K562 (cell line): Measurements from ENCODE around the gene HCFC1R1. TPM values are rescaled to one million over a fixed set of nuclear protein-coding genes. Genes with fewer than 3 reads are reported as not detected.

Experiments
- ARHGAP35 ChIP-seq: fragments of 450-650 bp; IDR thresholded peaks from 2 replicates; pipeline ENCODE4 v1.6.1; 2018; ENCODE audit not compliant: partially characterized antibody
- DEAF1 ChIP-seq: fragments of 450-650 bp; formaldehyde crosslinking; IDR thresholded peaks from 2 replicates; pipeline ENCODE4 v1.4.0; 2020; ENCODE audit warnings: mild to moderate bottlenecking, moderate library complexity
- FOXJ2 ChIP-seq: fragments of 200-800 bp; sonication (Bioruptor generic); IDR thresholded peaks from 2 replicates; pipeline ENCODE4 v1.6.1; 2016; ENCODE audit warnings: missing genetic modification characterization, missing compliant biosample characterization
- HDGF ChIP-seq: fragments of 450-650 bp; IDR thresholded peaks from 2 replicates; pipeline ENCODE4 v1.6.1; 2016
- HOXB6 ChIP-seq: fragments of 250-450 bp; sonication (Bioruptor Pico); IDR thresholded peaks from 2 replicates; pipeline ENCODE4 v1.5.1; 2022; ENCODE audit warnings: mild to moderate bottlenecking, borderline replicate concordance
- HSF4 ChIP-seq: fragments of 250-450 bp; sonication (Bioruptor Pico); IDR thresholded peaks from 2 replicates; pipeline ENCODE4 v2.1.2; 2022; ENCODE audit warnings: mild to moderate bottlenecking, moderate library complexity, borderline replicate concordance
- JUND ChIP-seq, 2 experiments: IDR thresholded peaks; 2 replicates in 1 of 2; 3 replicates in 1 of 2; pipeline ENCODE4 v1.6.1; 2011; ENCODE audit warnings: borderline replicate concordance in 2 of 2, low read depth in 2 of 2, low read length in 2 of 2, improper control_type of control experiment in 1 of 2, missing biosample characterization in 1 of 2, missing genetic modification characterization in 1 of 2, missing genetic modification reagents in 1 of 2
- RBM39 ChIP-seq: fragments of 200-400 bp; formaldehyde crosslinking; optimal IDR thresholded peaks from 2 replicates; pipeline ENCODE3; 2018; ENCODE audit warnings: low read depth, low read length
- SAFB ChIP-seq: fragments of 200-400 bp; formaldehyde crosslinking; IDR thresholded peaks from 2 replicates; pipeline ENCODE4 v1.6.1; 2017; ENCODE audit warnings: low read depth, low read length, borderline replicate concordance
- TAL1 ChIP-seq: fragments of 450-650 bp; IDR thresholded peaks from 2 replicates; pipeline ENCODE4 v1.6.1; 2016; ENCODE audit warnings: mild to moderate bottlenecking
- TGIF2 ChIP-seq: sonication (generic); formaldehyde crosslinking; IDR thresholded peaks from 2 replicates; pipeline ENCODE4 v1.8.1; 2022; ENCODE audit warnings: mild to moderate bottlenecking, missing genetic modification reagents, moderate library complexity
- ZNF197 ChIP-seq: fragments of 200-800 bp; sonication (Bioruptor generic); IDR thresholded peaks from 2 replicates; pipeline ENCODE4 v1.6.1; 2016; ENCODE audit warnings: low read depth, missing genetic modification characterization, missing compliant biosample characterization
- ZNF282 ChIP-seq: sonication (generic); formaldehyde crosslinking; IDR thresholded peaks from 2 replicates; pipeline ENCODE4 v1.8.1; 2023; ENCODE audit warnings: missing genetic modification reagents
- polyA plus RNA-seq, 8 experiments: library from polyadenylated mRNA; depleted of rRNA in 4 of 8; stranded (reverse) in 5 of 8; unstranded in 3 of 8; fragments of >200 nt; fragmentation: Nextera tagmentation in 2 of 8; fragmentation: Illumina TruSeq in 1 of 8; extraction: Ambion mirVana in 2 of 8; extraction: Trizol in 1 of 8; gene quantifications; 2 replicates each; pipeline versions ENCODE4 v1.2.1 to v1.2.3, GENCODE V29; 2011 to 2014; ENCODE audit warnings: inconsistent platforms in 1 of 8, missing spikeins in 1 of 8
- total RNA-seq, 7 experiments: library from RNA; depleted of rRNA in 6 of 7; stranded (reverse); fragments of >200 nt in 6 of 7; fragmentation: Illumina TruSeq in 2 of 7; extraction: Trizol in 2 of 7; gene quantifications; 2 replicates each; pipeline versions ENCODE4 v1.2.1 to v1.2.3, GENCODE V29; 2011 to 2021; ENCODE audit warnings: low replicate concordance in 1 of 7
- TF ChIP-seq, protein P1 (sequence below): fragments of 200-600 bp; sonication (generic); IDR thresholded peaks from one replicate; pipeline ENCODE4 v1.6.1; 2012; ENCODE audit warnings: mild to moderate bottlenecking, low read depth, low read length, inconsistent platforms

HCFC1R1 gene
- total and polyA plus RNA-seq, 9 of the 15 experiments (the other 6 are each of a cell fraction or from before 2014, with no cell fraction given), result 2.2 to 29.0 (median 11.2) TPM

DNA sequence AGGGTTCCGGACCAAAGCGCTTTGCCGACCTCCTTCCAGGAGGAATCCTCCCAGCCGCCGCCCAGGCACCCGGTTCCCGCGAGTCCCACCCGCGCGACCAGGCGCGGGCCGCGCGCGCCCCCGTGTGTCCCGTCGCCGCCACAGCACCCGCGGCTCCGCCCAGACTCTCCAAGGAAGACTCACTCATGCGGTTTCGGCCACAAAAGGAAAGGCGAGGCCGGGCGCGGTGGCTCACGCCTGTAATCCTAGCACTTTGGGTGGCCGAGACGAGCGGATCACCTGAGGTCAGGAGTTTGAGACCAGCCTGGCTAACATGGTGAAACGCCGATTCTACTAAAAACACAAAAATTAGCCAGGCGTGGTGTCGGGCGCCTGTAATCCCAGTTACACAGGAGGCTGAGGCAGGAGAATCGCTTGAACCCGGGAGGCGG is 40.0 kb downstream of the HCFC1R1 start (continued):
- TF ChIP-seq, protein P1, sequence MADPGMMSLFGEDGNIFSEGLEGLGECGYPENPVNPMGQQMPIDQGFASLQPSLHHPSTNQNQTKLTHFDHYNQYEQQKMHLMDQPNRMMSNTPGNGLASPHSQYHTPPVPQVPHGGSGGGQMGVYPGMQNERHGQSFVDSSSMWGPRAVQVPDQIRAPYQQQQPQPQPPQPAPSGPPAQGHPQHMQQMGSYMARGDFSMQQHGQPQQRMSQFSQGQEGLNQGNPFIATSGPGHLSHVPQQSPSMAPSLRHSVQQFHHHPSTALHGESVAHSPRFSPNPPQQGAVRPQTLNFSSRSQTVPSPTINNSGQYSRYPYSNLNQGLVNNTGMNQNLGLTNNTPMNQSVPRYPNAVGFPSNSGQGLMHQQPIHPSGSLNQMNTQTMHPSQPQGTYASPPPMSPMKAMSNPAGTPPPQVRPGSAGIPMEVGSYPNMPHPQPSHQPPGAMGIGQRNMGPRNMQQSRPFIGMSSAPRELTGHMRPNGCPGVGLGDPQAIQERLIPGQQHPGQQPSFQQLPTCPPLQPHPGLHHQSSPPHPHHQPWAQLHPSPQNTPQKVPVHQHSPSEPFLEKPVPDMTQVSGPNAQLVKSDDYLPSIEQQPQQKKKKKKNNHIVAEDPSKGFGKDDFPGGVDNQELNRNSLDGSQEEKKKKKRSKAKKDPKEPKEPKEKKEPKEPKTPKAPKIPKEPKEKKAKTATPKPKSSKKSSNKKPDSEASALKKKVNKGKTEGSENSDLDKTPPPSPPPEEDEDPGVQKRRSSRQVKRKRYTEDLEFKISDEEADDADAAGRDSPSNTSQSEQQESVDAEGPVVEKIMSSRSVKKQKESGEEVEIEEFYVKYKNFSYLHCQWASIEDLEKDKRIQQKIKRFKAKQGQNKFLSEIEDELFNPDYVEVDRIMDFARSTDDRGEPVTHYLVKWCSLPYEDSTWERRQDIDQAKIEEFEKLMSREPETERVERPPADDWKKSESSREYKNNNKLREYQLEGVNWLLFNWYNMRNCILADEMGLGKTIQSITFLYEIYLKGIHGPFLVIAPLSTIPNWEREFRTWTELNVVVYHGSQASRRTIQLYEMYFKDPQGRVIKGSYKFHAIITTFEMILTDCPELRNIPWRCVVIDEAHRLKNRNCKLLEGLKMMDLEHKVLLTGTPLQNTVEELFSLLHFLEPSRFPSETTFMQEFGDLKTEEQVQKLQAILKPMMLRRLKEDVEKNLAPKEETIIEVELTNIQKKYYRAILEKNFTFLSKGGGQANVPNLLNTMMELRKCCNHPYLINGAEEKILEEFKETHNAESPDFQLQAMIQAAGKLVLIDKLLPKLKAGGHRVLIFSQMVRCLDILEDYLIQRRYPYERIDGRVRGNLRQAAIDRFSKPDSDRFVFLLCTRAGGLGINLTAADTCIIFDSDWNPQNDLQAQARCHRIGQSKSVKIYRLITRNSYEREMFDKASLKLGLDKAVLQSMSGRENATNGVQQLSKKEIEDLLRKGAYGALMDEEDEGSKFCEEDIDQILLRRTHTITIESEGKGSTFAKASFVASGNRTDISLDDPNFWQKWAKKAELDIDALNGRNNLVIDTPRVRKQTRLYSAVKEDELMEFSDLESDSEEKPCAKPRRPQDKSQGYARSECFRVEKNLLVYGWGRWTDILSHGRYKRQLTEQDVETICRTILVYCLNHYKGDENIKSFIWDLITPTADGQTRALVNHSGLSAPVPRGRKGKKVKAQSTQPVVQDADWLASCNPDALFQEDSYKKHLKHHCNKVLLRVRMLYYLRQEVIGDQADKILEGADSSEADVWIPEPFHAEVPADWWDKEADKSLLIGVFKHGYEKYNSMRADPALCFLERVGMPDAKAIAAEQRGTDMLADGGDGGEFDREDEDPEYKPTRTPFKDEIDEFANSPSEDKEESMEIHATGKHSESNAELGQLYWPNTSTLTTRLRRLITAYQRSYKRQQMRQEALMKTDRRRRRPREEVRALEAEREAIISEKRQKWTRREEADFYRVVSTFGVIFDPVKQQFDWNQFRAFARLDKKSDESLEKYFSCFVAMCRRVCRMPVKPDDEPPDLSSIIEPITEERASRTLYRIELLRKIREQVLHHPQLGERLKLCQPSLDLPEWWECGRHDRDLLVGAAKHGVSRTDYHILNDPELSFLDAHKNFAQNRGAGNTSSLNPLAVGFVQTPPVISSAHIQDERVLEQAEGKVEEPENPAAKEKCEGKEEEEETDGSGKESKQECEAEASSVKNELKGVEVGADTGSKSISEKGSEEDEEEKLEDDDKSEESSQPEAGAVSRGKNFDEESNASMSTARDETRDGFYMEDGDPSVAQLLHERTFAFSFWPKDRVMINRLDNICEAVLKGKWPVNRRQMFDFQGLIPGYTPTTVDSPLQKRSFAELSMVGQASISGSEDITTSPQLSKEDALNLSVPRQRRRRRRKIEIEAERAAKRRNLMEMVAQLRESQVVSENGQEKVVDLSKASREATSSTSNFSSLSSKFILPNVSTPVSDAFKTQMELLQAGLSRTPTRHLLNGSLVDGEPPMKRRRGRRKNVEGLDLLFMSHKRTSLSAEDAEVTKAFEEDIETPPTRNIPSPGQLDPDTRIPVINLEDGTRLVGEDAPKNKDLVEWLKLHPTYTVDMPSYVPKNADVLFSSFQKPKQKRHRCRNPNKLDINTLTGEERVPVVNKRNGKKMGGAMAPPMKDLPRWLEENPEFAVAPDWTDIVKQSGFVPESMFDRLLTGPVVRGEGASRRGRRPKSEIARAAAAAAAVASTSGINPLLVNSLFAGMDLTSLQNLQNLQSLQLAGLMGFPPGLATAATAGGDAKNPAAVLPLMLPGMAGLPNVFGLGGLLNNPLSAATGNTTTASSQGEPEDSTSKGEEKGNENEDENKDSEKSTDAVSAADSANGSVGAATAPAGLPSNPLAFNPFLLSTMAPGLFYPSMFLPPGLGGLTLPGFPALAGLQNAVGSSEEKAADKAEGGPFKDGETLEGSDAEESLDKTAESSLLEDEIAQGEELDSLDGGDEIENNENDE, result no peak
- no peak for TF ChIP-seq FOXJ2 (tag)
- no peak for TF ChIP-seq ARHGAP35
- peak; percentile 56; the same call in 1 of the 2 replicates for TF ChIP-seq JUND (IDR thresholded peaks at IDR 0.05; ENCODE audit: borderline replicate concordance, low read depth, low read length)
- TF ChIP-seq JUND (tag; IDR thresholded peaks at IDR 0.05; ENCODE audit: borderline replicate concordance, low read depth, low read length), result peak; percentile 22; the same call in 1 of the 3 replicates
- TF ChIP-seq ZNF282 (CRISPR knock-in tag), result no peak
- no peak for TF ChIP-seq TGIF2 (CRISPR knock-in tag)
- TF ChIP-seq HSF4 (CRISPR knock-in tag), result no peak
- peak; percentile 68; the same call in 1 of the 2 replicates for TF ChIP-seq SAFB
- no peak for TF ChIP-seq ZNF197 (CRISPR knock-in tag)
- TF ChIP-seq HDGF, result 0 out of 2 replicates have a peak, but pooled peaks have one; percentile 66
- no peak for TF ChIP-seq TAL1
- TF ChIP-seq DEAF1 (CRISPR knock-in tag), result peak; percentile 81
- TF ChIP-seq RBM39, result no peak
- no peak for TF ChIP-seq HOXB6 (CRISPR knock-in tag)
